RWPE2 (cell line): ENCODE measurements around the gene E2F4.
A peak's percentile ranks its signal among the peaks of the same experiment; 100 is the strongest.

Experiments used
- ATAC-seq: fragments of 200-7000 bp; cut with Tn5 transposase; 3 replicates; pipeline ENCODE4 v1.9.1; 2021; ENCODE audit warnings: low read depth
- DNase-seq: peaks from one replicate; pipeline ENCODE4 v3.0.0-alpha.2; 2020; ENCODE audit warnings: low spot score
- H3K27ac ChIP-seq: fragments of 450-650 bp; 2 replicates; pipeline ENCODE4 v1.5.1; 2017; ENCODE audit warnings: mild to moderate bottlenecking; ENCODE audit not compliant: poor library complexity, severe bottlenecking
- H3K27me3 ChIP-seq: fragments of 250-450 bp; sonication (Bioruptor Pico); 2 replicates; pipeline ENCODE4 v1.5.1; 2021; ENCODE audit warnings: mild to moderate bottlenecking, moderate library complexity; ENCODE audit not compliant: insufficient read depth, poor library complexity, severe bottlenecking
- H3K36me3 ChIP-seq: fragments of 250-450 bp; sonication (Bioruptor Pico); 2 replicates; pipeline ENCODE4 v1.5.1; 2020; ENCODE audit warnings: low read depth, mild to moderate bottlenecking, moderate library complexity
- H3K4me1 ChIP-seq: fragments of 250-450 bp; sonication (Bioruptor Pico); 2 replicates; pipeline ENCODE4 v1.5.1; 2021; ENCODE audit warnings: mild to moderate bottlenecking, moderate library complexity; ENCODE audit not compliant: insufficient read depth, poor library complexity, severe bottlenecking
- H3K4me3 ChIP-seq: fragments of 250-450 bp; sonication (Bioruptor Pico); 2 replicates; pipeline ENCODE4 v1.5.1; 2021; ENCODE audit warnings: mild to moderate bottlenecking, moderate library complexity; ENCODE audit not compliant: severe bottlenecking
- H3K9me3 ChIP-seq: fragments of 250-450 bp; sonication (Bioruptor Pico); 2 replicates; pipeline ENCODE4 v1.5.1; 2021; ENCODE audit warnings: mild to moderate bottlenecking, moderate library complexity; ENCODE audit not compliant: severe bottlenecking
- CTCF ChIP-seq: fragments of 450-650 bp; IDR thresholded peaks from one replicate; pipeline ENCODE4 v1.5.1; 2017; ENCODE audit warnings: mild to moderate bottlenecking, moderate library complexity; ENCODE audit not compliant: poor library complexity, severe bottlenecking

E2F4 gene

GRCh38 chr16:67216612-67217490, 24.9 kb downstream of the E2F4 start:
- Histone ChIP-seq H3K36me3 (no peaks in the 10 kb centered on the region), H3K27ac (no peak overlapping the region), H3K9me3 (no peaks in the 10 kb centered on the region), H3K4me1 (peaks cover 24% of the 10 kb centered on the region), H3K4me3 (no peak overlapping the region), H3K27me3 (no peaks in the 10 kb centered on the region)
- no peak for TF ChIP-seq CTCF
- ATAC-seq (no peak), DNase-seq (no peak)

GRCh38 chr16:67223992-67224391, 32.0 kb downstream of the E2F4 start:
- H3K36me3 ChIP-seq = peaks cover 13% of the 10 kb centered on the region
- H3K27ac ChIP-seq = no peak overlapping the region

GRCh38 chr16:67226295-67226803, 34.4 kb downstream of the E2F4 start:
- Histone ChIP-seq H3K9me3 (no peaks in the 10 kb centered on the region), H3K4me3 (peak overlapping the region; percentile 86)

More at GRCh38 chr16:67223992-67224391, 32.0 kb downstream of the E2F4 start:
- no peaks in the 10 kb centered on the region for H3K9me3 ChIP-seq
- ATAC-seq (no peak), DNase-seq (no peak)
- TF ChIP-seq CTCF = no peak
- no peaks in the 10 kb centered on the region for H3K27me3 ChIP-seq
- H3K4me3 ChIP-seq = no peak overlapping the region
- peaks cover 6% of the 10 kb centered on the region for H3K4me1 ChIP-seq

GRCh38 chr16:67226804-67227566, 35.0 kb downstream of the E2F4 start, which contains the start of gene TMEM208:
TMEM208 (plus strand) TSS chr16:67227130; CDS start chr16:67227219, 89 bp downstream.
- Histone ChIP-seq H3K9me3 (no peaks in the 10 kb centered on the region), H3K36me3 (peaks cover 43% of the 10 kb centered on the region), H3K27ac (peak within 1 kb of the TSS; percentile 35), H3K4me3 (peak within 1 kb of the TSS; percentile 86), H3K27me3 (no peaks in the 10 kb centered on the region), H3K4me1 (peaks cover 6% of the 10 kb centered on the region)
- TF ChIP-seq CTCF = peak; percentile 24
- peak; percentile 89 for ATAC-seq
- DNase-seq = peak; percentile 98

More at GRCh38 chr16:67226295-67226803, 34.4 kb downstream of the E2F4 start:
- DNase-seq (no peak), ATAC-seq (peak; percentile 24; the same call in 2 of the 3 replicates)
- H3K27me3 ChIP-seq = no peaks in the 10 kb centered on the region
- H3K27ac ChIP-seq = peak overlapping the region; percentile 35
- no peak for TF ChIP-seq CTCF
- peaks cover 36% of the 10 kb centered on the region for H3K36me3 ChIP-seq
- H3K4me1 ChIP-seq = peaks cover 6% of the 10 kb centered on the region
